Transverse colon (tissue), 3 donors: ENCODE data around the gene NDE1.

Source experiments
- CTCF ChIP-seq, 5 experiments: fragments of 200-600 bp in 3 of 5; fragments of 450-650 bp in 2 of 5; sonication (generic) in 3 of 5; IDR thresholded peaks; 1 replicate in 2 of 5; 2 replicates in 3 of 5; pipeline ENCODE4 v1.5.1; 2016 to 2017; ENCODE audit warnings: antibody characterized with exemption in 5 of 5, inconsistent platforms in 3 of 5, mild to moderate bottlenecking in 2 of 5, moderate library complexity in 1 of 5
- POLR2A ChIP-seq: fragments of 450-650 bp; IDR thresholded peaks from one replicate; pipeline ENCODE4 v1.6.1; 2016; ENCODE audit warnings: antibody characterized with exemption, mild to moderate bottlenecking, moderate library complexity

DNA sequence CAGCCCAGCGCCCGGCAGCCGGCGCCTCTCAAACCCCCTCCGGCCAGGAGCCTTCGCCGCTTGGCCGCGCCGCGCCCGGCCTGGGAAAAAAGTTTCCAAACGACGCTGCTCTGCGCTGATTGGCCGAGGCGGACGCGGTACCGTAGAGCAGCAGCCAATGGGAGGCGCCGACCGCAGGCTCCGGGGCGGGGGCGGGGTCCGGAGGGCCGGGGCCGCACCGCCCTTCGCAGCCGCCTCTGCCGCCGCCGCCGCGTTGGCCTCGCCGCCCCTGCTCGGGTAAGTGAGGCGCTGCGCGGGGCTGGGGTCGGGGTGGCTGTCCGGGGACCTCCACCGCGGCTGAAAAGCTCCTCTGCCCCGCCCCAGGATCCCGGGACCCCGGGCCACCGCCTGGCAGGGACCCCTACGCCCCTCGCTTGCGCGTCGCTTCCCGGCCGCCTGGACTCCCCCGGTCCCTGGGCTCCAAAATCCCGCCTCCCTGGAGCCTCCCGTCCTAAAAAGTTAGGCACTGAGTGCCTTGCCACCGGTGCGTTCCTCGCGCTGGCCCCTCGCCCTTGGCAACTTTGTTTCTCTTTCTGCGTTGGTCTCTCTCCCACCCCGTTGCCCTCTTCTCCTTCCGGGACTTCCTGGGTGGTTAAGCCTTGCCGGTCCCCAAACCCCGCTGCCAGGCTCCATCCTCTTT, at the start of gene NDE1:
- TF ChIP-seq CTCF (IDR thresholded peaks at IDR 0.05): no peak
- TF ChIP-seq POLR2A: peak; percentile 54
